Natural killer cell (primary cell): ENCODE results near the gene SELENOI. TPM values are rescaled to one million over a fixed set of nuclear protein-coding genes. Genes with fewer than 3 reads are reported as not detected.

Experiments
- ATAC-seq, 3 donors: fragments of 150-1000 bp in 2 of 3; fragments of 200-7000 bp in 1 of 3; cut with Tn5 transposase; 1 replicate in 1 of 3; 2 replicates in 2 of 3; pipeline ENCODE4 v1.10.0; 2021; ENCODE audit warnings: mild to moderate bottlenecking in 2 of 3, moderate library complexity in 2 of 3
- DNase-seq, 2 donors: peaks; one replicate each; pipeline versions ENCODE4 v3.0.0 to v3.0.0-alpha.2; 2013 to 2021; ENCODE audit warnings: mixed read lengths in 1 of 2
- H3K27ac ChIP-seq: one replicate; pipeline ENCODE4 v1.5.1; 2013; ENCODE audit warnings: mild to moderate bottlenecking, low read length
- H3K27me3 ChIP-seq: one replicate; pipeline ENCODE4 v1.6.1; 2013; ENCODE audit warnings: low read length; ENCODE audit not compliant: control insufficient read depth, insufficient read depth
- H3K36me3 ChIP-seq: one replicate; pipeline ENCODE4 v1.6.1; 2013; ENCODE audit warnings: low read length; ENCODE audit not compliant: control insufficient read depth, insufficient read depth
- H3K4me1 ChIP-seq: one replicate; pipeline ENCODE4 v1.6.1; 2013; ENCODE audit warnings: low read length; ENCODE audit not compliant: control insufficient read depth, insufficient read depth
- H3K4me3 ChIP-seq: one replicate; pipeline ENCODE4 v1.5.1; 2013; ENCODE audit warnings: low read length
- H3K9me3 ChIP-seq: one replicate; pipeline ENCODE4 v1.6.1; 2013; ENCODE audit warnings: low read length; ENCODE audit not compliant: control insufficient read depth, insufficient read depth
- H3K27ac Mint-ChIP-seq, 2 donors: one replicate each; pipeline ENCODE4 v1.8.0; 2022; ENCODE audit warnings: mild to moderate bottlenecking in 2 of 2, mixed read lengths in 2 of 2, moderate library complexity in 1 of 2
- H3K27me3 Mint-ChIP-seq, 2 donors: one replicate each; pipeline ENCODE4 v1.8.0; 2022; ENCODE audit warnings: low read depth in 2 of 2, mixed read lengths in 2 of 2
- H3K36me3 Mint-ChIP-seq: one replicate; pipeline ENCODE4 v1.8.0; 2022; ENCODE audit warnings: mixed read lengths
- H3K4me1 Mint-ChIP-seq, 2 donors: one replicate each; pipeline ENCODE4 v1.8.0; 2022; ENCODE audit warnings: mixed read lengths in 2 of 2
- H3K4me3 Mint-ChIP-seq: one replicate; pipeline ENCODE4 v1.8.0; 2022; ENCODE audit warnings: mild to moderate bottlenecking, moderate library complexity, mixed read lengths
- H3K9me3 Mint-ChIP-seq, 2 donors: one replicate each; pipeline ENCODE4 v1.8.0; 2022; ENCODE audit warnings: mixed read lengths in 2 of 2
- WGBS: methylation state at CpG from one replicate; pipeline ENCODE4 v1.1.7; 2013; ENCODE audit warnings: missing lambda C conversion rate; ENCODE audit not compliant: insufficient coverage; 5-methylcytosine and 5-hydroxymethylcytosine counted together
- intact Hi-C: fragments of 100-400 bp; cut with micrococcal nuclease; formaldehyde crosslinking; loops from one replicate; pipeline ENCODE4 v1.14.2; 2022
- total RNA-seq, 4 donors: library from RNA; stranded (reverse); fragments of 120-200 nt in 1 of 4; gene quantifications; one replicate each; pipeline versions ENCODE4 v1.2.3 to v1.2.4, GENCODE V29; 2013 to 2022
- TF ChIP-seq, protein P1 (sequence below): fragments of 200-600 bp; IDR thresholded peaks from one replicate; pipeline ENCODE4 v1.8.0; 2022; ENCODE audit warnings: antibody characterized with exemption

The SELENOI gene
- total RNA-seq, 3 donors from 2014 or later (not counting 1 experiment from before 2014, with no cell fraction given) = 28.1 to 47.6 (median 36.4) TPM

DNA sequence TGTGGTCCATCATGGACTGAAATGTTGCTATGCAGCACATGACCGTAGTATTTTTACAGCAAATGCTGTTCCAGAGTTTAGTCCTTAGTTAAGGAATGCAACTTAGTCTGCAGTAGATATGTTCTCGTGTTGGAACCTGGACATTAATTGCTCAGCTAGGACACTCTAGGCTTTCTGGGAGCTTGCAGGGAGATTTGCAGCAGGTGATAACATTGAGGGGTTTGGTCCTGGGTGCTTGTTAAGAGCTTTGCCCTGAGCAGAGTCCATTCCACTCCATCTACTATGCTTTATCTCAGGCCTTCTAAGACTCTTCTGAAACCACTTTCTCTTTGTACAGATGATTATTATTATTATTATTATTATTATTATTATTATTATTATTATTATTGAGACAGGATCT is 82.9 kb downstream of the SELENOI start:
- TF ChIP-seq, protein P1, sequence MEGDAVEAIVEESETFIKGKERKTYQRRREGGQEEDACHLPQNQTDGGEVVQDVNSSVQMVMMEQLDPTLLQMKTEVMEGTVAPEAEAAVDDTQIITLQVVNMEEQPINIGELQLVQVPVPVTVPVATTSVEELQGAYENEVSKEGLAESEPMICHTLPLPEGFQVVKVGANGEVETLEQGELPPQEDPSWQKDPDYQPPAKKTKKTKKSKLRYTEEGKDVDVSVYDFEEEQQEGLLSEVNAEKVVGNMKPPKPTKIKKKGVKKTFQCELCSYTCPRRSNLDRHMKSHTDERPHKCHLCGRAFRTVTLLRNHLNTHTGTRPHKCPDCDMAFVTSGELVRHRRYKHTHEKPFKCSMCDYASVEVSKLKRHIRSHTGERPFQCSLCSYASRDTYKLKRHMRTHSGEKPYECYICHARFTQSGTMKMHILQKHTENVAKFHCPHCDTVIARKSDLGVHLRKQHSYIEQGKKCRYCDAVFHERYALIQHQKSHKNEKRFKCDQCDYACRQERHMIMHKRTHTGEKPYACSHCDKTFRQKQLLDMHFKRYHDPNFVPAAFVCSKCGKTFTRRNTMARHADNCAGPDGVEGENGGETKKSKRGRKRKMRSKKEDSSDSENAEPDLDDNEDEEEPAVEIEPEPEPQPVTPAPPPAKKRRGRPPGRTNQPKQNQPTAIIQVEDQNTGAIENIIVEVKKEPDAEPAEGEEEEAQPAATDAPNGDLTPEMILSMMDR = no peak
- Mint-ChIP-seq H3K9me3 (no peaks in the 10 kb centered on the region), H3K36me3 (no peaks in the 10 kb centered on the region), H3K4me3 (no peak overlapping the region), H3K4me1 (no peaks in the 10 kb centered on the region), H3K27ac (no peak overlapping the region), H3K27me3 (peaks cover 3 to 34% of the 10 kb centered on the region in 2 donors)
- Histone ChIP-seq H3K27ac (no peak overlapping the region), H3K36me3 (no peaks in the 10 kb centered on the region), H3K4me3 (no peak overlapping the region), H3K4me1 (no peaks in the 10 kb centered on the region), H3K27me3 (no peaks in the 10 kb centered on the region), H3K9me3 (no peaks in the 10 kb centered on the region)
- no peak for DNase-seq
- intact Hi-C loops = no loop called here
- 86% methylated on average over 2 of the region's 2 CpGs for WGBS
- no peak for ATAC-seq

DNA sequence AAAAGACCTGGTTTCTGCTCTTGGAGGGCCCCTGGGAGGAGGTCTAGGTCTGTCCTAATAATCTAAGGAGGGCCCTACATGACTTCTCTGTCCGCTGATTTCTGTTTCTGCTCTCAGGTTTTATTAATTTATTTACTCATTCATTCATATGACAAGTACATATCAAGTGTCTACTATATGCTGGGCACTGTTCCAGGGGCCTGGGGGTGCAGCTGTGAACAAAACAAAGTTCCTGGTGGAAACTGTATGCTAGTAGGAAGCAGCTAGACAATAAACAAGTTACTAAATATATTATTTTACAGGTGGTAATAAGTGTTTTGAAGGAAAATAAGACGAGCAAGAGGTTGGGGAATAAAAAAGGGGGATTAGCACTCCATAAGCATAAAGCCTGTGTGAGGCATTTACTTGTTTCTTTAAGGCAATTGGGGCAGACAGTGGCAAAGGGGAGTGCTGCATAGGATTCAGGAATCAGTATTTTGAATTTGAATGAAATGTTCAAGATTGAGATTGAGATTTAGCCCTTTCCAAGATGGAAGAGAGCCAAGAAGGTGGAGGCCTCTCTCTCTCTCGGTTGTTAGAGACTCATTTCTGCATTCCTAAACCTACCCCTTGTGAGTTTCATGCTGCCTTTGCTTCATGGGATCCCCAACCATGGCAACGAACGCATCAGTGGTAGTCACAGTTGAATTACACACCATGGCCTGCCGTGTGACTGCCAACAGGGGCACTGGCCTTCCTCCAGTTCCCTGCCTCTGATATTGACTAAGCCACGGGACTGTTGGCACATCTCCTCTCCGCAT is 84.0 kb downstream of the SELENOI start:
- ATAC-seq = no peak
- TF ChIP-seq, protein P1 = no peak
- Mint-ChIP-seq H3K27me3 (peaks cover 3 to 36% of the 10 kb centered on the region in 2 donors), H3K27ac (no peak overlapping the region), H3K36me3 (no peaks in the 10 kb centered on the region), H3K4me3 (no peak overlapping the region), H3K9me3 (no peaks in the 10 kb centered on the region), H3K4me1 (no peaks in the 10 kb centered on the region)
- intact Hi-C loops = no loop called here
- 91% methylated on average over 8 of the region's 8 CpGs for WGBS
- DNase-seq = no peak
- Histone ChIP-seq H3K27me3 (no peaks in the 10 kb centered on the region), H3K36me3 (no peaks in the 10 kb centered on the region), H3K4me1 (no peaks in the 10 kb centered on the region), H3K27ac (no peak overlapping the region), H3K9me3 (no peaks in the 10 kb centered on the region), H3K4me3 (no peak overlapping the region)

DNA sequence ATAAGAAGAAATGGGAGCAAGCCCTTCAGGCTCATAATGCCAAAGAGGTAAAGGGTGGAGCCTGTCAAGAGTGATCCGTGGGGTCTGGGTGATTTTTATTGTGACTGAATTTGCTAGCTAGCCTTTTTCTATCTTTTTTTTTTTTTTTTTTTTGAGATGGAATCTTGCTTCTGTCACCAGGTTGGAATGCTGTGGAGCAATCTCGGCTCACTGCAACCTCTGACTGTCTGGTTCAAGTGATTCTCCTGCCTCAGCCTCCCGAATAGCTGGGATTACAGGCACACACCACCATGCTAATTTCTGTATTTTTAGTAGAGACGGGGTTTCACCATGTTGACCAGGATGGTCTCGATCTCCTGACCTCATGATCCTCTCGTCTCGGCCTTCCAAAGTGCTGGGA is 84.9 kb downstream of the SELENOI start:
- Histone ChIP-seq H3K27ac (no peak overlapping the region), H3K27me3 (no peaks in the 10 kb centered on the region), H3K36me3 (no peaks in the 10 kb centered on the region), H3K4me1 (no peaks in the 10 kb centered on the region), H3K9me3 (no peaks in the 10 kb centered on the region), H3K4me3 (no peak overlapping the region)
- TF ChIP-seq, protein P1 = no peak
- H3K27ac Mint-ChIP-seq = no peak overlapping the region
- H3K36me3 Mint-ChIP-seq = no peaks in the 10 kb centered on the region
- WGBS = 94% methylated on average over 7 of the region's 7 CpGs
- H3K9me3 Mint-ChIP-seq = no peaks in the 10 kb centered on the region
- ATAC-seq (no peak), DNase-seq (no peak)
- H3K4me3 Mint-ChIP-seq = no peak overlapping the region
- H3K4me1 Mint-ChIP-seq = no peaks in the 10 kb centered on the region
- H3K27me3 Mint-ChIP-seq = peaks cover 3 to 36% of the 10 kb centered on the region in 2 donors
- intact Hi-C loops = no loop called here

DNA sequence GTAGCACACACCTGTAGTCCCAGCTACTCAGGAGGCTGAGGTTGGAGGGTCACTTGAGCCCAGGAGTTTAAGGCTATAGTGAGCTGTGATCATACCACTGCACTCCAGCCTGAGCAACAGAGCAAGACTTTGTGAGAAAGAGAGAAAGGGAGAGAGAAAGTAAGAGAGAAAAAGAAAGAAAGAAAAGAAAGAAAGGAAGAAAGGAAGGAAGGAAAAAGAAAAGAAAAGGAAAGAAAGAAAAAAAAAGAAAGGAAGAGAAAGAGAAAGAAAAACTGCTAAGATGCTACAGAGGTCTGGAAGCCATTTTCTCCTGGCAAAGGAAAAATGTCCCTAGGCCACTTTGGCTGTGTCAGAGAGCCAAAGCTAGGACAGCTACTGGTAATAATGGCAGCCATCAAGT is 86.4 kb downstream of the SELENOI start:
- H3K27ac ChIP-seq = no peak overlapping the region
- Mint-ChIP-seq H3K9me3 (no peaks in the 10 kb centered on the region), H3K27me3 (peaks cover 3 to 36% of the 10 kb centered on the region in 2 donors), H3K27ac (no peak overlapping the region), H3K4me1 (no peaks in the 10 kb centered on the region), H3K36me3 (no peaks in the 10 kb centered on the region), H3K4me3 (no peak overlapping the region)
- no peaks in the 10 kb centered on the region for H3K36me3 ChIP-seq
- TF ChIP-seq, protein P1 = no peak
- H3K4me3 ChIP-seq = no peak overlapping the region
- intact Hi-C loops = no loop called here
- no peaks in the 10 kb centered on the region for H3K4me1 ChIP-seq
- H3K27me3 ChIP-seq = no peaks in the 10 kb centered on the region
- ATAC-seq (no peak), DNase-seq (no peak)
- H3K9me3 ChIP-seq = no peaks in the 10 kb centered on the region
